ENCODE measurements around the gene LTB4R.

GRCh38 chr14:24329736-24330135 is 18.4 kb downstream of the LTB4R start:
- TF ChIP-seq EP300 (IDR thresholded peaks at IDR 0.05; ENCODE audit: borderline replicate concordance) (no peak), ZBTB7A (IDR thresholded peaks at IDR 0.05; ENCODE audit: low read depth) (no peak), TAF1 (IDR thresholded peaks at IDR 0.05; ENCODE audit: low read depth) (no peak), FOXM1 (IDR thresholded peaks at IDR 0.05; ENCODE audit: borderline replicate concordance, low read depth) (no peak), MAX (IDR thresholded peaks at IDR 0.05) (no peak), RAD21 (IDR thresholded peaks at IDR 0.05; ENCODE audit: low read depth) (no peak), USF1 (IDR thresholded peaks at IDR 0.05) (no peak), TEAD4 (IDR thresholded peaks at IDR 0.05) (no peak), YY1 (IDR thresholded peaks at IDR 0.05; ENCODE audit: low read depth) (no peak)

Data from Ishikawa (cell line).